22Rv1 (cell line): ENCODE measurements around the gene CAMTA1.

Experiments
- ZFX ChIP-seq: fragments of 450-650 bp; IDR thresholded peaks from 2 replicates; pipeline ENCODE4 v1.6.1; 2017; ENCODE audit warnings: antibody characterized with exemption, borderline replicate concordance
- TF ChIP-seq, protein P1 (sequence below): fragments of 450-650 bp; IDR thresholded peaks from 2 replicates; pipeline ENCODE4 v1.5.1; 2017; ENCODE audit warnings: mild to moderate bottlenecking

- TF ChIP-seq, protein P1, sequence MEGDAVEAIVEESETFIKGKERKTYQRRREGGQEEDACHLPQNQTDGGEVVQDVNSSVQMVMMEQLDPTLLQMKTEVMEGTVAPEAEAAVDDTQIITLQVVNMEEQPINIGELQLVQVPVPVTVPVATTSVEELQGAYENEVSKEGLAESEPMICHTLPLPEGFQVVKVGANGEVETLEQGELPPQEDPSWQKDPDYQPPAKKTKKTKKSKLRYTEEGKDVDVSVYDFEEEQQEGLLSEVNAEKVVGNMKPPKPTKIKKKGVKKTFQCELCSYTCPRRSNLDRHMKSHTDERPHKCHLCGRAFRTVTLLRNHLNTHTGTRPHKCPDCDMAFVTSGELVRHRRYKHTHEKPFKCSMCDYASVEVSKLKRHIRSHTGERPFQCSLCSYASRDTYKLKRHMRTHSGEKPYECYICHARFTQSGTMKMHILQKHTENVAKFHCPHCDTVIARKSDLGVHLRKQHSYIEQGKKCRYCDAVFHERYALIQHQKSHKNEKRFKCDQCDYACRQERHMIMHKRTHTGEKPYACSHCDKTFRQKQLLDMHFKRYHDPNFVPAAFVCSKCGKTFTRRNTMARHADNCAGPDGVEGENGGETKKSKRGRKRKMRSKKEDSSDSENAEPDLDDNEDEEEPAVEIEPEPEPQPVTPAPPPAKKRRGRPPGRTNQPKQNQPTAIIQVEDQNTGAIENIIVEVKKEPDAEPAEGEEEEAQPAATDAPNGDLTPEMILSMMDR: no peak
- no peak for TF ChIP-seq ZFX
Measured at GRCh38 chr1:7346600-7347570, 561.6 kb downstream of the CAMTA1 start.
